SK-N-SH (cell line): ENCODE measurements around the gene VEGFD. TPM values are rescaled to one million over a fixed set of nuclear protein-coding genes. Genes with fewer than 3 reads are reported as not detected.

Experiments used
- CTCF ChIA-PET: fragments of 300-600, 350-600 bp; formaldehyde crosslinking; extraction: SDS; loops from one replicate; lab custom pipeline; 2021; lab: Yijun Ruan, JAX
- POLR2A ChIA-PET: fragments of 350-600 bp; sonication (Branson Sonifier 250); formaldehyde crosslinking; extraction: SDS; loops from one replicate; lab custom pipeline; 2020; ENCODE audit warnings: antibody characterized with exemption, inconsistent platforms; lab: Yijun Ruan, JAX
- DNase-seq: peaks from one replicate; pipeline ENCODE4 v3.0.0; 2012
- H2AFZ ChIP-seq: fragments of 200-600 bp; sonication (generic); 2 replicates; pipeline ENCODE4 v1.8.1; 2016; ENCODE audit warnings: antibody characterized with exemption, mild to moderate bottlenecking, low read depth
- H3F3A ChIP-seq: fragments of 200-600 bp; sonication (generic); replicated peaks from 2 replicates; pipeline ENCODE3; 2016; ENCODE audit warnings: antibody characterized with exemption, mild to moderate bottlenecking; ENCODE audit not compliant: insufficient read depth
- H3K27ac ChIP-seq, 2 experiments: fragments of 200-500 bp in 1 of 2; fragments of 200-600 bp in 1 of 2; sonication (Bioruptor generic) in 1 of 2; sonication (generic), shearing (Covaris generic) in 1 of 2; 2 replicates each; pipeline versions ENCODE4 v1.5.1 to v1.6.1; 2014 to 2016; ENCODE audit warnings: low read depth in 2 of 2, inconsistent platforms in 1 of 2, low read length in 1 of 2, mild to moderate bottlenecking in 1 of 2, mixed read lengths in 1 of 2
- H3K27me3 ChIP-seq: fragments of 200-600 bp; sonication (generic), shearing (Covaris generic); 2 replicates; pipeline ENCODE4 v1.6.1; 2016; ENCODE audit warnings: mixed run types; ENCODE audit not compliant: insufficient read depth
- H3K36me3 ChIP-seq, 2 experiments: fragments of 200-500 bp in 1 of 2; fragments of 200-600 bp in 1 of 2; sonication (Bioruptor generic) in 1 of 2; sonication (generic) in 1 of 2; replicated peaks in 1 of 2; 2 replicates each; pipeline versions ENCODE3 to v1.5.1; 2014 to 2016; ENCODE audit warnings: low read length in 1 of 2, mild to moderate bottlenecking in 1 of 2; ENCODE audit not compliant: insufficient read depth in 2 of 2, control insufficient read depth in 1 of 2
- H3K4me1 ChIP-seq, 2 experiments: fragments of 200-500 bp in 1 of 2; fragments of 200-600 bp in 1 of 2; sonication (Bioruptor generic) in 1 of 2; sonication (generic), shearing (Covaris generic) in 1 of 2; 2 replicates each; pipeline versions ENCODE4 v1.5.1 to v1.6.1; 2014 to 2016; ENCODE audit warnings: low read depth in 1 of 2, low read length in 1 of 2, mixed run types in 1 of 2; ENCODE audit not compliant: insufficient read depth in 2 of 2, control insufficient read depth in 1 of 2
- H3K4me2 ChIP-seq: fragments of 200-600 bp; sonication (generic), shearing (Covaris generic); 2 replicates; pipeline ENCODE4 v1.6.1; 2017; ENCODE audit warnings: mixed run types
- H3K4me3 ChIP-seq, 2 experiments: fragments of 200-500 bp in 1 of 2; fragments of 200-600 bp in 1 of 2; sonication (Bioruptor generic) in 1 of 2; sonication (generic), shearing (Covaris generic) in 1 of 2; 2 replicates each; pipeline versions ENCODE4 v1.5.1 to v1.8.1; 2014 to 2016; ENCODE audit warnings: low read depth in 2 of 2, inconsistent platforms in 1 of 2, low read length in 1 of 2, mild to moderate bottlenecking in 1 of 2, mixed read lengths in 1 of 2, moderate library complexity in 1 of 2
- H3K79me2 ChIP-seq: fragments of 200-600 bp; sonication (generic); 2 replicates; pipeline ENCODE4 v1.8.1; 2017; ENCODE audit warnings: mild to moderate bottlenecking; ENCODE audit not compliant: insufficient read depth
- H3K9ac ChIP-seq: fragments of 200-600 bp; sonication (generic); 2 replicates; pipeline ENCODE4 v1.6.1; 2017; ENCODE audit warnings: mixed run types
- H3K9me2 ChIP-seq: fragments of 200-600 bp; sonication (generic); 2 replicates; pipeline ENCODE4 v1.6.1; 2017; ENCODE audit warnings: mixed run types
- H3K9me3 ChIP-seq: fragments of 200-600 bp; sonication (generic); 2 replicates; pipeline ENCODE4 v1.6.1; 2017; ENCODE audit warnings: mixed run types, mild to moderate bottlenecking, moderate library complexity
- H4K20me1 ChIP-seq: fragments of 200-600 bp; sonication (generic); 2 replicates; pipeline ENCODE4 v1.6.1; 2017; ENCODE audit warnings: mild to moderate bottlenecking, mixed run types; ENCODE audit not compliant: insufficient read depth
- CHD2 ChIP-seq: fragments of 150-350 bp; IDR thresholded peaks from 2 replicates; pipeline ENCODE4 v1.6.1; 2018; ENCODE audit warnings: low read length; ENCODE audit not compliant: partially characterized antibody
- ELF1 ChIP-seq: IDR thresholded peaks from 2 replicates; pipeline ENCODE4 v1.4.0; 2012
- EZH2phosphoT487 ChIP-seq: fragments of 200-600 bp; sonication (generic); IDR thresholded peaks from 2 replicates; pipeline ENCODE4 v1.6.1; 2017; ENCODE audit warnings: low read depth, mixed run types, mild to moderate bottlenecking, antibody characterized with exemption, moderate library complexity, borderline replicate concordance
- FOSL2 ChIP-seq: IDR thresholded peaks from 2 replicates; pipeline ENCODE4 v1.4.0; 2012; ENCODE audit warnings: low read depth, mild to moderate bottlenecking, moderate library complexity, borderline replicate concordance
- FOXM1 ChIP-seq: IDR thresholded peaks from 2 replicates; pipeline ENCODE4 v1.4.0; 2012; ENCODE audit warnings: low read depth, mild to moderate bottlenecking
- MAX ChIP-seq: IDR thresholded peaks from 2 replicates; pipeline ENCODE4 v1.4.0; 2012; ENCODE audit warnings: low read depth
- MEF2A ChIP-seq: IDR thresholded peaks from 2 replicates; pipeline ENCODE4 v1.4.0; 2012; ENCODE audit warnings: low read depth, borderline replicate concordance
- MXI1 ChIP-seq: IDR thresholded peaks from 2 replicates; pipeline ENCODE4 v1.6.1; 2012; ENCODE audit warnings: mild to moderate bottlenecking, low read depth, low read length, improper control_type of control experiment
- RAD21 ChIP-seq: IDR thresholded peaks from 2 replicates; pipeline ENCODE4 v1.6.1; 2012; ENCODE audit warnings: mild to moderate bottlenecking, low read length
- RCOR1 ChIP-seq: fragments of 150-350 bp; IDR thresholded peaks from 2 replicates; pipeline ENCODE4 v1.6.1; 2017; ENCODE audit warnings: antibody characterized with exemption, low read length
- REST ChIP-seq: IDR thresholded peaks from 2 replicates; pipeline ENCODE4 v1.6.1; 2012; ENCODE audit warnings: mild to moderate bottlenecking, low read depth, low read length, moderate library complexity
- RFX5 ChIP-seq: IDR thresholded peaks from 2 replicates; pipeline ENCODE4 v1.6.1; 2012; ENCODE audit warnings: mild to moderate bottlenecking, improper control_type of control experiment, low read length
- SMC3 ChIP-seq: IDR thresholded peaks from 2 replicates; pipeline ENCODE4 v1.6.1; 2012; ENCODE audit warnings: low read depth, low read length, improper control_type of control experiment
- TEAD4 ChIP-seq: IDR thresholded peaks from 2 replicates; pipeline ENCODE4 v1.4.0; 2012; ENCODE audit warnings: mild to moderate bottlenecking, borderline replicate concordance; ENCODE audit not compliant: insufficient read depth
- USF1 ChIP-seq: IDR thresholded peaks from 2 replicates; pipeline ENCODE4 v1.4.0; 2012; ENCODE audit warnings: low read depth, borderline replicate concordance
- polyA plus RNA-seq, 3 experiments: library from polyadenylated mRNA; depleted of rRNA; stranded (reverse); fragments of >200 nt; gene quantifications; 2 replicates each; pipeline ENCODE4 v1.2.3, GENCODE V29; 2012

VEGFD gene
- polyA plus RNA-seq, 1 of the 3 experiments (the other 2 are of a cell fraction) = 5.3 TPM

- H3K79me2 ChIP-seq = no peaks in the 10 kb centered on the region
- no peak for DNase-seq
- peaks cover 8% of the 10 kb centered on the region; the same call in 1 of the 2 replicates for H3K27me3 ChIP-seq
- no peaks in the 10 kb centered on the region for H3F3A ChIP-seq
- H3K27ac ChIP-seq = no peak overlapping the region
- H3K4me3 ChIP-seq = no peak overlapping the region
- no peaks in the 10 kb centered on the region for H3K9me2 ChIP-seq
- POLR2A ChIA-PET = no interaction called here
- no peaks in the 10 kb centered on the region for H3K9me3 ChIP-seq
- TF ChIP-seq RCOR1 (no peak), SMC3 (no peak), FOXM1 (no peak), FOSL2 (no peak), MEF2A (no peak), RFX5 (no peak), USF1 (no peak), TEAD4 (no peak), MAX (no peak), RAD21 (no peak), REST (no peak), MXI1 (no peak), ELF1 (no peak), CHD2 (no peak), EZH2phosphoT487 (no peak)
- CTCF ChIA-PET = no interaction called here
- H3K4me2 ChIP-seq = no peak overlapping the region
- H4K20me1 ChIP-seq = no peaks in the 10 kb centered on the region
- H3K36me3 ChIP-seq = no peaks in the 10 kb centered on the region
- peaks cover 0 to 3% of the 10 kb centered on the region in 2 experiments; a peak in 1 of 4 replicates for H3K4me1 ChIP-seq
- no peak overlapping the region for H3K9ac ChIP-seq
- no peak overlapping the region for H2AFZ ChIP-seq
Observed at GRCh38 chrX:15344106-15344505, 40.1 kb downstream of the VEGFD start.
